ENCODE results near the gene DNAH8. TPM values are rescaled to one million over a fixed set of nuclear protein-coding genes. Genes with fewer than 3 reads are reported as not detected.

Gene DNAH8
- total and polyA plus RNA-seq, 10 donors, result 0.20 to 15.6 (median 5.2) TPM

- TF ChIP-seq CTCF (IDR thresholded peaks at IDR 0.05 in 8 of 11, conservative IDR thresholded peaks at IDR 0.05 in 3 of 11) (no peak), POLR2A (IDR thresholded peaks at IDR 0.05) (no peak), POLR2AphosphoS5 (IDR thresholded peaks at IDR 0.05) (no peak)
- 40 to 63% (median 49%) methylated on average over 6 of the region's 6 CpGs for WGBS, 5 donors
- DNase-seq, result peak; percentile 61
- no peaks in the 10 kb centered on the region for H3K9me3 ChIP-seq
- H3K4me3 ChIP-seq, result peak overlapping the region in 1 of 8 donors; percentile 60
- H3K4me1 ChIP-seq, result peaks cover 0 to 18% (median 10%) of the 10 kb centered on the region in 6 donors
- H3K27ac ChIP-seq, result no peak overlapping the region
- intact Hi-C loops (cut with DNase I; ENCODE audit: low total_unique reads), result no loop called here
- H3K36me3 ChIP-seq, result no peaks in the 10 kb centered on the region
- peaks cover 4 to 79% (median 29%) of the 10 kb centered on the region in 7 donors for H3K27me3 ChIP-seq (replicated peaks in 1 of 7)
These were observed 332.6 kb downstream of the DNAH8 start for GRCh38 chr6:39047434-39048327.

- TF ChIP-seq POLR2AphosphoS5 (IDR thresholded peaks at IDR 0.05), result no peak
- no peak for TF ChIP-seq CTCF (IDR thresholded peaks at IDR 0.05 in 8 of 11, conservative IDR thresholded peaks at IDR 0.05 in 3 of 11)
- no peak for TF ChIP-seq POLR2A (IDR thresholded peaks at IDR 0.05)
- no peaks in the 10 kb centered on the region for H3K36me3 ChIP-seq
- intact Hi-C loops (cut with DNase I; ENCODE audit: low total_unique reads), result no loop called here
- 3 to 4% (median 3%) methylated on average over 39 to 74 of the region's 74 CpGs for WGBS, 5 donors
- H3K27me3 ChIP-seq (replicated peaks in 1 of 7), result peaks cover 4 to 80% (median 29%) of the 10 kb centered on the region in 7 donors
- H3K4me1 ChIP-seq, result peaks cover 0 to 18% (median 10%) of the 10 kb centered on the region in 6 donors
- peak within 1 kb of the TSS in 7 of 8 donors; percentile 17 to 60 (median 27) for H3K4me3 ChIP-seq
- no peak within 1 kb of the TSS for H3K27ac ChIP-seq
- DNase-seq, result peak; percentile 69
- H3K9me3 ChIP-seq, result no peaks in the 10 kb centered on the region
These were observed 333.6 kb downstream of the DNAH8 start, which contains the start of gene GLP1R for GRCh38 chr6:39048481-39049399. TSS of gene GLP1R (plus strand) at chr6:39048781. CDS start at chr6:39048841, 60 bp downstream.

- H3K27me3 ChIP-seq (replicated peaks in 1 of 7), result peaks cover 4 to 76% (median 29%) of the 10 kb centered on the region in 7 donors
- WGBS, 5 donors, result 79 to 90% (median 85%) methylated on average over 9 of the region's 9 CpGs
- no peak overlapping the region for H3K27ac ChIP-seq
- peak; percentile 66 for DNase-seq
- peaks cover 0 to 18% (median 10%) of the 10 kb centered on the region in 6 donors for H3K4me1 ChIP-seq
- intact Hi-C loops (cut with DNase I; ENCODE audit: low total_unique reads), result no loop called here
- TF ChIP-seq CTCF (IDR thresholded peaks at IDR 0.05 in 8 of 11, conservative IDR thresholded peaks at IDR 0.05 in 3 of 11) (no peak), POLR2A (IDR thresholded peaks at IDR 0.05) (no peak), POLR2AphosphoS5 (IDR thresholded peaks at IDR 0.05) (no peak)
- H3K4me3 ChIP-seq, result no peak overlapping the region
- H3K36me3 ChIP-seq, result no peaks in the 10 kb centered on the region
- H3K9me3 ChIP-seq, result no peaks in the 10 kb centered on the region
These were observed 334.6 kb downstream of the DNAH8 start for GRCh38 chr6:39049575-39050283.

Data from spleen (tissue), 11 donors.